Panc1 (cell line): ENCODE measurements around the gene PCDHB9. TPM values are rescaled to one million over a fixed set of nuclear protein-coding genes. Genes with fewer than 3 reads are reported as not detected.
"Not testable (repeated sequence)": the region's sequence is repeated elsewhere in the genome, so short reads cannot be mapped to it uniquely, and the experiment has no call there.

ENCODE experiments used
- ATAC-seq: fragments of 200-7000 bp; cut with Tn5 transposase; 2 replicates; pipeline ENCODE4 v1.9.1; 2020; ENCODE audit warnings: mild to moderate bottlenecking, moderate library complexity
- BruUV-seq: library from RNA; stranded (reverse); fragments of 400-500 nt; replicated peaks from 2 replicates; lab custom pipeline; 2021; lab: Mats Ljungman, UMichigan
- CTCF ChIA-PET: fragments of 300-600 bp; sonication (Branson Sonifier 250); formaldehyde crosslinking; loops from one replicate; lab custom pipeline; 2022; ENCODE audit warnings: antibody characterized with exemption; lab: Charles Lee
- POLR2A ChIA-PET: fragments of 300-600 bp; sonication (Branson Sonifier 250); formaldehyde crosslinking; loops from one replicate; lab custom pipeline; 2022; ENCODE audit warnings: antibody characterized with exemption; lab: Charles Lee
- DNase-seq: peaks from one replicate; pipeline ENCODE4 v3.0.0-alpha.2; 2010; ENCODE audit warnings: low read depth, low spot score
- H3K27ac ChIP-seq: 2 replicates; pipeline ENCODE4 v1.5.1; 2011; ENCODE audit warnings: mild to moderate bottlenecking, low read length, inconsistent platforms
- H3K27me3 ChIP-seq: fragments of 200-500 bp; sonication (Bioruptor generic); 2 replicates; pipeline ENCODE4 v1.6.0; 2014; ENCODE audit warnings: low read length, inconsistent platforms; ENCODE audit not compliant: control insufficient read depth, insufficient read depth
- H3K36me3 ChIP-seq: fragments of 200-500 bp; sonication (Bioruptor generic); 2 replicates; pipeline ENCODE4 v1.5.1; 2014; ENCODE audit warnings: inconsistent platforms, mild to moderate bottlenecking, low read length, moderate library complexity; ENCODE audit not compliant: control insufficient read depth, insufficient read depth
- H3K4me1 ChIP-seq: 2 replicates; pipeline ENCODE4 v1.5.1; 2011; ENCODE audit warnings: inconsistent platforms, mild to moderate bottlenecking, low read length, moderate library complexity; ENCODE audit not compliant: control insufficient read depth, insufficient read depth
- H3K4me3 ChIP-seq, 2 experiments: 2 replicates each; pipeline ENCODE4 v1.5.1; 2011 to 2012; ENCODE audit warnings: low read depth in 2 of 2, low read length in 2 of 2, mild to moderate bottlenecking in 2 of 2, inconsistent platforms in 1 of 2, moderate library complexity in 1 of 2
- H3K9me3 ChIP-seq: fragments of 200-500 bp; sonication (Bioruptor generic); 2 replicates; pipeline ENCODE4 v1.5.1; 2014; ENCODE audit warnings: low read depth, mild to moderate bottlenecking, inconsistent platforms, low read length, moderate library complexity; ENCODE audit not compliant: control insufficient read depth, insufficient read depth
- CTCF ChIP-seq: fragments of 450-650 bp; IDR thresholded peaks from 2 replicates; pipeline ENCODE4 v1.5.1; 2017; ENCODE audit warnings: mild to moderate bottlenecking
- POLR2AphosphoS5 ChIP-seq: IDR thresholded peaks from 2 replicates; pipeline ENCODE4 v1.6.1; 2012; ENCODE audit warnings: mild to moderate bottlenecking, low read depth, low read length, moderate library complexity
- SIN3A ChIP-seq: IDR thresholded peaks from 2 replicates; pipeline ENCODE4 v1.6.1; 2012; ENCODE audit warnings: low read depth, mild to moderate bottlenecking, low read length, moderate library complexity, borderline replicate concordance; ENCODE audit not compliant: insufficient read depth
- TCF7L2 ChIP-seq: IDR thresholded peaks from 2 replicates; pipeline ENCODE4 v1.6.1; 2011; ENCODE audit warnings: mild to moderate bottlenecking, low read depth, low read length, inconsistent platforms
- in situ Hi-C: cut with HindIII; loops from 2 replicates; pipeline ENCODE4 v1.10.0; 2016; ENCODE audit warnings: low sequenced_read_pairs, low pct_unique_long_range_greater_than_20kb
- intact Hi-C: fragments of 100-400 bp; cut with micrococcal nuclease; formaldehyde crosslinking; loops from one replicate; pipeline ENCODE4 v1.10.0; 2022; ENCODE audit not compliant: unreplicated experiment
- total RNA-seq: library from RNA; stranded (reverse); gene quantifications from one replicate; pipeline ENCODE4 v1.2.1, GENCODE V29; 2021; ENCODE audit not compliant: unreplicated experiment
- TF ChIP-seq, protein P1 (sequence below), 2 experiments: IDR thresholded peaks; 2 replicates each; pipeline ENCODE4 v1.6.1; 2011 to 2012; ENCODE audit warnings: low read depth in 2 of 2, control low read depth in 1 of 2, low read length in 1 of 2, mild to moderate bottlenecking in 1 of 2, moderate library complexity in 1 of 2; ENCODE audit not compliant: insufficient read depth in 1 of 2

The PCDHB9 gene
- total RNA-seq, 1 experiment from 2014 or later: 1.8 TPM

DNA sequence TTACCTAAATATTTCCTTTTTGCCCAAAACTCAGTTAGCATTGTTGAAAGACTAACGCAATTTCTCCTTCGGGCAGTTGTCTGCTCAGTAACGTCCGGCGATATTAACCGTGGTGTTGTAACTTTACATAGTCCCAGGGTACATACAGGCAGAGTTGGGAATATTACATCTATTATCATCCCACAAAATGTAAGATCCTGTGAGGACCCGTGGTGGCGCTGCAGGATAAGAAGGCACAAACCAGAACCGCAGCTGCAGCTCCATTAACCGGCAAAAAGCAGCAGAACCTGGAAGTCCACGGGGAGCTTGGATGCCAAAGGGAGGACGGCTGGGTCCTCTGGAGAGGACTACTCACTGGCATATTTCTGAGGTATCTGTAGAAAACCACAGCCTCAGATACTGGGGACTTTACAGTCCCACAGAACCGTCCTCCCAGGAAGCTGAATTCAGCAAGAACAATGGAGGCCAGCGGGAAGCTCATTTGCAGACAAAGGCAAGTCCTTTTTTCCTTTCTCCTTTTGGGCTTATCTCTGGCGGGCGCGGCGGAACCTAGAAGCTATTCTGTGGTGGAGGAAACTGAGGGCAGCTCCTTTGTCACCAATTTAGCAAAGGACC lies 9.3 kb upstream of the PCDHB9 start, which contains the start of gene PCDHB8:
PCDHB8 (plus strand) TSS at position 214 of the 615 bp plus-strand sequence; CDS start at position 459, 245 bp downstream.
- DNase-seq, H3K9me3 ChIP-seq, POLR2A ChIA-PET, H3K4me1 ChIP-seq, BruUV-seq, H3K36me3 ChIP-seq, H3K27ac ChIP-seq: not testable (repeated sequence)
- peak; percentile 99 for ATAC-seq
- peaks cover 24% of the 10 kb centered on the region for H3K27me3 ChIP-seq
- CTCF ChIA-PET: interaction anchor here (0.6 to 1.6 kb wide), 6 partner anchors 10 to 383 kb away, joined by 3 to 9 read pairs (median 8); partner anchors contain the start of genes PCDHB11 and PCDHB9
- H3K4me3 ChIP-seq: peak within 1 kb of the TSS; percentile 23 to 40
- peak; percentile 94 for TF ChIP-seq CTCF
- in situ Hi-C loops (loop anchor here (25.0 kb wide), 2 partner anchors 90 to 160 kb away; partner anchors contain the start of genes PCDHB2, PCDHGA1, PCDHGA2 and PCDHGA3), intact Hi-C loops (loop anchor here (5.0 kb wide), 1 partner anchor 85 kb away; the partner anchor contains the start of gene PCDHB2)

- H3K36me3 ChIP-seq, POLR2A ChIA-PET, ATAC-seq, DNase-seq, H3K9me3 ChIP-seq, BruUV-seq, H3K4me3 ChIP-seq, H3K4me1 ChIP-seq, H3K27ac ChIP-seq, CTCF ChIA-PET: not testable (repeated sequence)
- in situ Hi-C loops: loop anchor here (25.0 kb wide), 2 partner anchors 92 to 158 kb away; partner anchors contain the start of genes PCDHB2, PCDHGA1, PCDHGA2 and PCDHGA3
- H3K27me3 ChIP-seq: peaks cover 24% of the 10 kb centered on the region
- intact Hi-C loops: loop anchor here (5.0 kb wide), 1 partner anchor 87 kb away; the partner anchor contains the start of gene PCDHB2
Measured at GRCh38 chr5:141179371-141179770, 7.6 kb upstream of the PCDHB9 start.

- intact Hi-C loops: loop anchor here (5.0 kb wide), 1 partner anchor 88 kb away; the partner anchor contains the start of gene PCDHB2
- H3K4me3 ChIP-seq, BruUV-seq, H3K27ac ChIP-seq, POLR2A ChIA-PET, H3K36me3 ChIP-seq, CTCF ChIA-PET, H3K9me3 ChIP-seq, ATAC-seq, DNase-seq, H3K4me1 ChIP-seq: not testable (repeated sequence)
- in situ Hi-C loops: loop anchor here (25.0 kb wide), 2 partner anchors 93 to 157 kb away; partner anchors contain the start of genes PCDHB2, PCDHGA1, PCDHGA2 and PCDHGA3
- peaks cover 24% of the 10 kb centered on the region for H3K27me3 ChIP-seq
Measured at GRCh38 chr5:141179876-141180275, 7.1 kb upstream of the PCDHB9 start.

DNA sequence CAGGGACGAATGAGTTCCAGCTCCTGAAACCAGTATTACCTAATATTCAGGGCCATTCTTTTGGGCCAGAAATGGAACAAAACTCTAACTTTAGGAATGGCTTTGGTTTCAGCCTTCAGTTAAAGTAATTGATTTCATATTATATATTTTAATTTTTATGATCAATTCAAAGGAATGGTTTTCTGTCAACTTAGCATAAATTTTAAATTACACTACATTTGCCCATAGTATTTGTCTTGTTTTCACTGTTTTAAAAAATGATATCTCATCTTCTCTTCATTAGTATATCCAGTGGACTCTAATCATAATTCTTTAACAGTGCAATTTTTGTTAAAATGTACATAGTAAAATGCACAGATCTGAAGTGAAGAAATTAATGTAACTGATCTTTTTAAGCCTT lies 6.6 kb upstream of the PCDHB9 start:
- H3K36me3 ChIP-seq: no peaks in the 10 kb centered on the region
- BruUV-seq: no TSS peak
- POLR2A ChIA-PET: no interaction called here
- DNase-seq: no peak
- CTCF ChIA-PET: no interaction called here
- ATAC-seq: no peak
- H3K9me3 ChIP-seq: no peaks in the 10 kb centered on the region
- H3K4me3 ChIP-seq: no peak overlapping the region
- H3K27me3 ChIP-seq: peaks cover 22% of the 10 kb centered on the region
- no peak for TF ChIP-seq CTCF
- TF ChIP-seq, protein P1, sequence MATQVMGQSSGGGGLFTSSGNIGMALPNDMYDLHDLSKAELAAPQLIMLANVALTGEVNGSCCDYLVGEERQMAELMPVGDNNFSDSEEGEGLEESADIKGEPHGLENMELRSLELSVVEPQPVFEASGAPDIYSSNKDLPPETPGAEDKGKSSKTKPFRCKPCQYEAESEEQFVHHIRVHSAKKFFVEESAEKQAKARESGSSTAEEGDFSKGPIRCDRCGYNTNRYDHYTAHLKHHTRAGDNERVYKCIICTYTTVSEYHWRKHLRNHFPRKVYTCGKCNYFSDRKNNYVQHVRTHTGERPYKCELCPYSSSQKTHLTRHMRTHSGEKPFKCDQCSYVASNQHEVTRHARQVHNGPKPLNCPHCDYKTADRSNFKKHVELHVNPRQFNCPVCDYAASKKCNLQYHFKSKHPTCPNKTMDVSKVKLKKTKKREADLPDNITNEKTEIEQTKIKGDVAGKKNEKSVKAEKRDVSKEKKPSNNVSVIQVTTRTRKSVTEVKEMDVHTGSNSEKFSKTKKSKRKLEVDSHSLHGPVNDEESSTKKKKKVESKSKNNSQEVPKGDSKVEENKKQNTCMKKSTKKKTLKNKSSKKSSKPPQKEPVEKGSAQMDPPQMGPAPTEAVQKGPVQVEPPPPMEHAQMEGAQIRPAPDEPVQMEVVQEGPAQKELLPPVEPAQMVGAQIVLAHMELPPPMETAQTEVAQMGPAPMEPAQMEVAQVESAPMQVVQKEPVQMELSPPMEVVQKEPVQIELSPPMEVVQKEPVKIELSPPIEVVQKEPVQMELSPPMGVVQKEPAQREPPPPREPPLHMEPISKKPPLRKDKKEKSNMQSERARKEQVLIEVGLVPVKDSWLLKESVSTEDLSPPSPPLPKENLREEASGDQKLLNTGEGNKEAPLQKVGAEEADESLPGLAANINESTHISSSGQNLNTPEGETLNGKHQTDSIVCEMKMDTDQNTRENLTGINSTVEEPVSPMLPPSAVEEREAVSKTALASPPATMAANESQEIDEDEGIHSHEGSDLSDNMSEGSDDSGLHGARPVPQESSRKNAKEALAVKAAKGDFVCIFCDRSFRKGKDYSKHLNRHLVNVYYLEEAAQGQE (IDR thresholded peaks at IDR 0.05; ENCODE audit: insufficient read depth in 1 of 2, low read depth in 2 of 2, low read length in 1 of 2): no peak
- TF ChIP-seq TCF7L2: no peak
- TF ChIP-seq POLR2AphosphoS5: no peak
- TF ChIP-seq SIN3A: no peak
- H3K4me1 ChIP-seq: peaks cover 7% of the 10 kb centered on the region
- intact Hi-C loops: no loop called here
- in situ Hi-C loops: loop anchor here (25.0 kb wide), 2 partner anchors 93 to 157 kb away; partner anchors contain the start of genes PCDHB2, PCDHGA1, PCDHGA2 and PCDHGA3
- H3K27ac ChIP-seq: no peak overlapping the region
